DOHH2 (cell line): ENCODE data around the gene HSPA4.

Experiments
- CTCF ChIP-seq: fragments of 200-600 bp; sonication (generic); IDR thresholded peaks from one replicate; pipeline ENCODE4 v1.5.1; 2014; ENCODE audit warnings: antibody characterized with exemption, mild to moderate bottlenecking, low read depth, low read length; ENCODE audit not compliant: poor library complexity, severe bottlenecking
- EZH2phosphoT487 ChIP-seq: fragments of 200-600 bp; sonication (generic); IDR thresholded peaks from 2 replicates; pipeline ENCODE4 v1.6.1; 2017; ENCODE audit warnings: borderline replicate concordance, mild to moderate bottlenecking, antibody characterized with exemption, low read length, moderate library complexity, mixed read lengths

GRCh38 chr5:133121611-133122150, 69.9 kb downstream of the HSPA4 start:
- TF ChIP-seq CTCF, result no peak
- no peak for TF ChIP-seq EZH2phosphoT487
